Lung (tissue), 12 donors: Measurements from ENCODE around the gene ADRA2A. TPM values are rescaled to one million over a fixed set of nuclear protein-coding genes. Genes with fewer than 3 reads are reported as not detected.

Experiments used
- ATAC-seq: fragments of 200-7000 bp; cut with Tn5 transposase; one replicate; pipeline ENCODE4 v1.9.1; 2020; ENCODE audit warnings: moderate number of reproducible peaks; ENCODE audit not compliant: insufficient read depth, low FRiP score
- DNase-seq, 3 donors: peaks; one replicate each; pipeline ENCODE4 v3.0.0-alpha.2; 2013 to 2017
- H3K27ac ChIP-seq, 2 donors: one replicate each; pipeline ENCODE4 v1.5.1; 2013; ENCODE audit warnings: mild to moderate bottlenecking in 2 of 2, moderate library complexity in 2 of 2, control low read depth in 1 of 2, inconsistent platforms in 1 of 2, low read depth in 1 of 2, low read length in 1 of 2
- H3K27me3 ChIP-seq, 3 donors: one replicate each; pipeline ENCODE4 v1.5.1; 2013; ENCODE audit warnings: low read length in 2 of 3; ENCODE audit not compliant: control insufficient read depth in 3 of 3, insufficient read depth in 3 of 3
- H3K36me3 ChIP-seq, 4 donors: one replicate each; pipeline ENCODE4 v1.5.1; 2013; ENCODE audit warnings: low read length in 4 of 4, mild to moderate bottlenecking in 1 of 4, moderate library complexity in 1 of 4; ENCODE audit not compliant: control insufficient read depth in 4 of 4, insufficient read depth in 4 of 4
- H3K4me1 ChIP-seq, 5 donors: one replicate each; pipeline ENCODE4 v1.5.1; 2013; ENCODE audit warnings: low read length in 5 of 5, mild to moderate bottlenecking in 2 of 5, moderate library complexity in 1 of 5; ENCODE audit not compliant: control insufficient read depth in 5 of 5, insufficient read depth in 5 of 5
- H3K4me3 ChIP-seq: one replicate; pipeline ENCODE4 v1.5.1; 2013; ENCODE audit warnings: mild to moderate bottlenecking, control low read depth, moderate library complexity
- H3K9ac ChIP-seq, 2 donors: one replicate each; pipeline ENCODE4 v1.5.1; 2013; ENCODE audit warnings: low read length in 2 of 2, control low read depth in 1 of 2; ENCODE audit not compliant: insufficient read depth in 1 of 2
- H3K9me3 ChIP-seq, 4 donors: one replicate each; pipeline ENCODE4 v1.5.1; 2013; ENCODE audit warnings: low read length in 3 of 4, mild to moderate bottlenecking in 1 of 4, moderate library complexity in 1 of 4; ENCODE audit not compliant: control insufficient read depth in 4 of 4, insufficient read depth in 3 of 4
- WGBS, 2 donors: extraction: QIAGEN DNeasy Blood & Tissue Kit; methylation state at CpG; one replicate each; pipeline ENCODE4 v1.1.7; 2013; 5-methylcytosine and 5-hydroxymethylcytosine counted together
- polyA plus RNA-seq, 2 donors: library from polyadenylated mRNA; stranded (reverse); fragments of 200-250 nt; gene quantifications; one replicate each; pipeline ENCODE4 v1.2.1, GENCODE V29; 2013
- total RNA-seq, 2 donors: library from RNA; depleted of rRNA in 1 of 2; stranded (reverse); fragments of >200 nt in 1 of 2; gene quantifications; one replicate each; pipeline ENCODE4 v1.2.1, GENCODE V29; 2014 to 2021
- TF ChIP-seq, protein P1 (sequence below): IDR thresholded peaks from 2 replicates; pipeline ENCODE4 v1.5.1; 2012; ENCODE audit warnings: mild to moderate bottlenecking; ENCODE audit errors: control extremely low read depth, extremely low read depth
- donor health status: control.
- donor health status: control.
- donor health status: Bipolar disorder and iron deficiency.
- donor health status: healthy.
- donor health status: DM: yes; HTN: yes; CAD: no.

ADRA2A gene
- total and polyA plus RNA-seq, 4 donors, result 0.37 to 9.8 (median 1.6) TPM

- Histone ChIP-seq H3K9me3 (peaks cover 0 to 4% (median 0%) of the 10 kb centered on the region in 4 donors), H3K4me1 (no peaks in the 10 kb centered on the region), H3K36me3 (no peaks in the 10 kb centered on the region), H3K9ac (no peak overlapping the region), H3K4me3 (no peak overlapping the region), H3K27ac (no peak overlapping the region), H3K27me3 (no peaks in the 10 kb centered on the region)
- WGBS, 2 donors, result 59 to 62% methylated on average over 5 of the region's 5 CpGs
- DNase-seq, result no peak
- no peak for ATAC-seq
- TF ChIP-seq, protein P1, sequence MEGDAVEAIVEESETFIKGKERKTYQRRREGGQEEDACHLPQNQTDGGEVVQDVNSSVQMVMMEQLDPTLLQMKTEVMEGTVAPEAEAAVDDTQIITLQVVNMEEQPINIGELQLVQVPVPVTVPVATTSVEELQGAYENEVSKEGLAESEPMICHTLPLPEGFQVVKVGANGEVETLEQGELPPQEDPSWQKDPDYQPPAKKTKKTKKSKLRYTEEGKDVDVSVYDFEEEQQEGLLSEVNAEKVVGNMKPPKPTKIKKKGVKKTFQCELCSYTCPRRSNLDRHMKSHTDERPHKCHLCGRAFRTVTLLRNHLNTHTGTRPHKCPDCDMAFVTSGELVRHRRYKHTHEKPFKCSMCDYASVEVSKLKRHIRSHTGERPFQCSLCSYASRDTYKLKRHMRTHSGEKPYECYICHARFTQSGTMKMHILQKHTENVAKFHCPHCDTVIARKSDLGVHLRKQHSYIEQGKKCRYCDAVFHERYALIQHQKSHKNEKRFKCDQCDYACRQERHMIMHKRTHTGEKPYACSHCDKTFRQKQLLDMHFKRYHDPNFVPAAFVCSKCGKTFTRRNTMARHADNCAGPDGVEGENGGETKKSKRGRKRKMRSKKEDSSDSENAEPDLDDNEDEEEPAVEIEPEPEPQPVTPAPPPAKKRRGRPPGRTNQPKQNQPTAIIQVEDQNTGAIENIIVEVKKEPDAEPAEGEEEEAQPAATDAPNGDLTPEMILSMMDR, result no peak
Observed at GRCh38 chr10:111127081-111127848, 50.4 kb downstream of the ADRA2A start.

DNA sequence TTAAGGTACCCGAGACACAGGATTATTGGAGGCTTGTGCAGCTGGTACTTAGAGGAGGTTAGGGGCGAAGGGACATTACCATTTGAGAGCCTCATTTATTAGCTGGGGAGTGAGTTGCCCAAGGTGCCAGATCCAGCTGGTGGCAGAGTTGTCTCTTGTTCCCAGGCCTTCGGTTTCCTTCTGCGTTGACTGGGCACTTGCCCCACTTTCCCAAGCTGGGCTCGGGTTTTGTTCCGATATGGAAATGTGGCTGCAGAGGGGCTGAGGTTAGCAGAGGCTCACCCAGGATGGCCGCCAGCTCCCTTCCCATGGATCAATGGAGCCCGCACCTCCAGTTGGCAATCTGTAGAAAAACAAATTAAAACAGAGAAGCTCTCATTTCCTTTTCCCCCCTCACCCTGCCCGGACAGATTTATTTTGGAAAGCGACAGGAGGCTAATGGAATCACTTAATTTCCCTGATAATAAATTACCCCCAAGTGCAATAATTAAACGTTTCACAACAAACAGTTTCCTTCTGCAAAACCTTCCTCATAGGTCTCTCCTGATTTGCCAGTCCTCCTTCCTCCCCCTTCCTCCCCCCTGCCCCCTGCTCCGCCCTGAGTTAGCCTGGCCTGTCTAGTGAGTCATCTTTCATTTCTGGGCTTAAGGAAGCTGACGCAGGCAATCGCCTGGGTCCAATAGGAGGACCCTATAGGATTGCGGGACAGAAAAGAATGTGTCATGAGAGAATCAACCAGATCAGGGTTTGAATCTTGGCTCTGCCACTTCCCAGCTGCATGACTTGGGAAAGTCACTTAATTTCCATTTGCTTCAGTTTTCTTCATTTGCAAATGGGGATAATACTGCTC, 51.7 kb downstream of the ADRA2A start:
- 62 to 64% methylated on average over 15 of the region's 15 CpGs for WGBS, 2 donors
- Histone ChIP-seq H3K4me3 (no peak overlapping the region), H3K36me3 (no peaks in the 10 kb centered on the region), H3K4me1 (no peaks in the 10 kb centered on the region), H3K27me3 (no peaks in the 10 kb centered on the region), H3K9me3 (peaks cover 0 to 2% (median 0%) of the 10 kb centered on the region in 4 donors), H3K27ac (no peak overlapping the region), H3K9ac (no peak overlapping the region)
- no peak for DNase-seq
- ATAC-seq, result no peak
- TF ChIP-seq, protein P1, result no peak

GRCh38 chr10:111129363-111129762, 52.5 kb downstream of the ADRA2A start:
- ATAC-seq (no peak), DNase-seq (no peak)
- no peaks in the 10 kb centered on the region for H3K36me3 ChIP-seq
- H3K4me1 ChIP-seq, result no peaks in the 10 kb centered on the region
- TF ChIP-seq, protein P1, result no peak
- H3K27ac ChIP-seq, result no peak overlapping the region
- no peak overlapping the region for H3K4me3 ChIP-seq
- H3K27me3 ChIP-seq, result no peaks in the 10 kb centered on the region
- peaks cover 0 to 2% (median 0%) of the 10 kb centered on the region in 4 donors for H3K9me3 ChIP-seq
- 62 to 81% methylated on average over 6 of the region's 6 CpGs for WGBS, 2 donors
- no peak overlapping the region for H3K9ac ChIP-seq
